ENCODE measurements around the gene MCM3AP. TPM values are rescaled to one million over a fixed set of nuclear protein-coding genes. Genes with fewer than 3 reads are reported as not detected.

The MCM3AP gene
- total RNA-seq, 1 donor from 2014 or later, result 92.2 TPM

DNA sequence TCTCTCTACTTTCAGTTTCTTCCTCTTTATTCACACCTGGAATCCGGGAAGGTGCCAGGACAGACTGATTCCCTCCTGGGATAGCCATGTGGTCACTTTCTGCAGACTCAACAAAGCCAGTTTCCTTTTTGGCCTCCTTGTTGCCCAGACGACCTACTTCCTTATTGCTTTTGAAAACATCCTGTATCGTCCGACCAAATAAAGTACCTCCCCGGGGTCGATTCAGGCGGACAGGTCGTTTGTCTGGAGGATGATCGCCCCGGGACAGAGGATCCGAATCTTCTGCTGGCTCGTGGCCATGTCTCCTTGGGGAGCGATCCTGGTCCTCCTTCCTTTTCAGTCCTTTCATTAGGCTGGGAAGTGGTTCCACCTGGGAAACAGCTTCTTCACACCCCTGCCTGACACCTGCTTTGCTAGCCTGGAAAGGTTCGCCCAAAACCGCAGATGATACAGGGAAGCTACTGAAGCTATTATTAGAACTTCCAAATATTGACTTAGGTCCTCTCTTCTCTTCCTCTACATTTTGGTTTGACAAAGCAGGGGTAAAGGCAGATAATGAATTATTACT is 1.2 kb downstream of the MCM3AP start:
- Histone ChIP-seq H3K4me1 (peaks cover 54% of the 10 kb centered on the region), H3K36me3 (peaks cover 49% of the 10 kb centered on the region), H3K9me3 (no peaks in the 10 kb centered on the region), H3K27ac (no peak overlapping the region), H3K27me3 (no peaks in the 10 kb centered on the region), H3K4me3 (peak overlapping the region; percentile 80)
- no peak for DNase-seq
- intact Hi-C loops (cut with DNase I), result no loop called here
- no peak for TF ChIP-seq CTCF (IDR thresholded peaks at IDR 0.05)
- no peak for ATAC-seq

DNA sequence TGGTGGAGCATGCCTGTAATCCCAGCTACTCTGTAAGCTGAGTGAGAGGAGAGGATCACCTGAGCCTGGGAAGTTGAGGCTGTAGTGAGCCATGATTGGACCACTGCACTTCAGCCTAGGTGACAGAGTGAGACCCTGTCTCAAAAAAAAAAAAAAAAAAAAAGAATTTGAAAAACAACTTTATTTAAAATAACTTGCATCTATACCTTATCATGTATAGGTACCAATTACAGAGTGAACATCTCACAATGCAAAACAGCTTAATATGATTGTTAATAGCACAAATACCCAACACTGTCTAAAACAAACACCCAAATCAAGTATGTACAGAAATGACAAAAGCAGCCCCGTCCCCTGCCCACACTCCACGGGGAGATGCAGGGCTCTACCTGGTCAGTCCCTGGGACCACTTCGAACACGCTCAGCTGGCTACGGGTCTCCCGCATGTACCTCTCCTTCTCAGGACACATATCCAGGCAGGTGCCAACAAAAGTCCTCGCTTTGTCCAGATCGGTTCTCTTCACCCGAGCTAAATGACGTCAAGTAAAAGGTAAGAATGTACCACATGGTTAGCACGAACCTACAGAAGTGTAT is 10.5 kb downstream of the MCM3AP start:
- H3K27me3 ChIP-seq, result no peaks in the 10 kb centered on the region
- intact Hi-C loops (cut with DNase I), result no loop called here
- H3K4me1 ChIP-seq, result no peaks in the 10 kb centered on the region
- DNase-seq (no peak), ATAC-seq (no peak)
- H3K4me3 ChIP-seq, result no peak overlapping the region
- H3K36me3 ChIP-seq, result peaks cover 100% of the 10 kb centered on the region
- no peak overlapping the region for H3K27ac ChIP-seq
- TF ChIP-seq CTCF (IDR thresholded peaks at IDR 0.05), result no peak
- H3K9me3 ChIP-seq, result no peaks in the 10 kb centered on the region

DNA sequence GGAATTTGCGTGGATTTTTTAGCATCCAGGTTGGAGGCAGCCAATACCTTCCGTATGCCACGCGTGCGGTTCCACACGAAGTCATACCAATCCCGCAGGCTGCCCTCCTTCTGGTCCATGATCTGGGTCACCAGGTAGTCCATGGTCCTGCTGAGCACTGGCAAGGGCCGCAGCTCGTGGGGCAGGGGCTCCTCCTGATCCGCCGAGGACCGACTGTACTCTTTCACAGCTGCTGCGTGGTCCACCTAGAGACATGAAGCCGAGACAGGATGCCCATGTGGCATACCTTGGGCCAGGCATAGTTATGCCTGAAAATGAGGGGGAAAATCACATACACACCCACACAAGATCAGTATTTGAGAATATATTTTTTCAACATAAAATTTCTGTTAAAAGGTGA is 12.1 kb downstream of the MCM3AP start:
- no peak for ATAC-seq

DNA sequence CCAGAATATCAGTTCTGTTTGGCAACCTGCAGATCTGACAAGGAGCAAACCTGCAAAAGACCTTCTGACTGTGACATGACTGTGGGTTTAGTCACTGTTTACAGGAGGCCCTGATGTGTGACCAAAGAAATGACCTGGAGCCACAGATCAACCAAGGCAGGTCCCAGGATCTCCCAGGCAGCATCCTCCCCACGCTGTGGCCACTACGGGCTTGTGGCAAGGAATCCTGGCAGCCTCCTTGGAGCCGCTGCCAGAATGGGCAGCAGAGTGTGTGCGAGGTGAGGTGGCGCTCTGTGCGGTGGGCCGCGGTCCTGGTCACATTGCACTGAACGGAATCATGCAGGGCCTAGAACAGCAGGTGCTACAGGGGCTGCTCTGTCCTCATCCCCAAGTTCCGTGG is 15.9 kb downstream of the MCM3AP start:
- intact Hi-C loops (cut with DNase I), result no loop called here
- no peak for TF ChIP-seq CTCF (IDR thresholded peaks at IDR 0.05)
- no peaks in the 10 kb centered on the region for H3K27me3 ChIP-seq
- H3K4me3 ChIP-seq, result no peak overlapping the region
- H3K27ac ChIP-seq, result no peak overlapping the region
- ATAC-seq (no peak), DNase-seq (no peak)
- H3K9me3 ChIP-seq, result no peaks in the 10 kb centered on the region
- H3K36me3 ChIP-seq, result peaks cover 100% of the 10 kb centered on the region
- H3K4me1 ChIP-seq, result no peaks in the 10 kb centered on the region

More for the DNA sequence above, 12.1 kb downstream of the MCM3AP start:
- Histone ChIP-seq H3K9me3 (no peaks in the 10 kb centered on the region), H3K27me3 (no peaks in the 10 kb centered on the region), H3K4me1 (no peaks in the 10 kb centered on the region), H3K27ac (no peak overlapping the region), H3K36me3 (peaks cover 100% of the 10 kb centered on the region), H3K4me3 (no peak overlapping the region)
- intact Hi-C loops (cut with DNase I), result no loop called here
- no peak for TF ChIP-seq CTCF (IDR thresholded peaks at IDR 0.05)
- DNase-seq, result no peak

DNA sequence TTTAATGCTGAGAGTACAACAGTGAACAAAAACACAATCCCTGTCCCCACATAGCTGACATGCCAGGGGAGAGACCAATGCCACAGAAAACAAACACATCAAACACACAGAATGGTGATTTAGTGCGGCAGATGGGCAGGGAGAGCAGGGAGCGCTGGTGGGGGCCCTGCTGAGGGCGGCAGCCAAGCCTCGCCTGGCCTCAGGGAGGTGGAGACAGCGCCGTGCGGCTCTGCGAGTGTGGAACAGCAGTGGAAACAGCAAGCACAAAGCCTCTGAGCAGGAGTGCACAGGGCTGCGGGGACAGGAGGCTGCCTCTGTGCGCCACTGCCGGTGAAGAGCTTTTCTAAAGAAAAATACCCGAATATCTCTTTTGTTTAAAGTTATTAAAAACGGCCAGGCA is 17.0 kb downstream of the MCM3AP start:
- H3K9me3 ChIP-seq, result no peaks in the 10 kb centered on the region
- TF ChIP-seq CTCF (IDR thresholded peaks at IDR 0.05), result no peak
- ATAC-seq (no peak), DNase-seq (no peak)
- H3K27me3 ChIP-seq, result no peaks in the 10 kb centered on the region
- no peak overlapping the region for H3K4me3 ChIP-seq
- H3K4me1 ChIP-seq, result no peaks in the 10 kb centered on the region
- intact Hi-C loops (cut with DNase I), result no loop called here
- peaks cover 98% of the 10 kb centered on the region for H3K36me3 ChIP-seq
- no peak overlapping the region for H3K27ac ChIP-seq

Measured in upper lobe of right lung (tissue), 1 donor.